HG03135 (cell line): ENCODE data around the gene GDPGP1.

Experiments used
- ATAC-seq: cut with Tn5 transposase; IDR thresholded peaks from one replicate; pipeline ENCODE4 v1.9.1; 2021; ENCODE audit warnings: mild to moderate bottlenecking, moderate library complexity; ENCODE audit not compliant: unreplicated experiment

The GDPGP1 gene

GRCh38 chr15:90203922-90204321 lies 30.1 kb upstream of the GDPGP1 start:
- ATAC-seq, result no peak

- no peak for ATAC-seq
These were observed 28.8 kb upstream of the GDPGP1 start for GRCh38 chr15:90205050-90205848.

GRCh38 chr15:90205886-90206285 lies 28.1 kb upstream of the GDPGP1 start:
- no peak for ATAC-seq

- no peak for ATAC-seq
These were observed 26.8 kb upstream of the GDPGP1 start for GRCh38 chr15:90207252-90207651.

GRCh38 chr15:90208356-90208755 lies 25.7 kb upstream of the GDPGP1 start:
- no peak for ATAC-seq

- ATAC-seq, result no peak
These were observed 24.4 kb upstream of the GDPGP1 start for GRCh38 chr15:90209591-90209990.

- no peak for ATAC-seq
These were observed 23.4 kb upstream of the GDPGP1 start for GRCh38 chr15:90210593-90210992.

- ATAC-seq, result no peak
These were observed 23.0 kb upstream of the GDPGP1 start for GRCh38 chr15:90211009-90211408.

GRCh38 chr15:90211440-90212143 lies 22.4 kb upstream of the GDPGP1 start:
- ATAC-seq, result no peak

- no peak for ATAC-seq
These were observed 21.5 kb upstream of the GDPGP1 start for GRCh38 chr15:90212221-90213098.

- ATAC-seq, result no peak
These were observed 20.7 kb upstream of the GDPGP1 start for GRCh38 chr15:90213122-90213817.

- ATAC-seq, result no peak
These were observed 20.2 kb upstream of the GDPGP1 start for GRCh38 chr15:90213818-90214204.

- ATAC-seq, result no peak
These were observed 19.3 kb upstream of the GDPGP1 start for GRCh38 chr15:90214553-90215196.

- no peak for ATAC-seq
These were observed 16.2 kb upstream of the GDPGP1 start for GRCh38 chr15:90217671-90218394.

GRCh38 chr15:90219421-90220141 lies 14.4 kb upstream of the GDPGP1 start:
- ATAC-seq, result no peak

- ATAC-seq, result no peak
These were observed 12.6 kb upstream of the GDPGP1 start for GRCh38 chr15:90221246-90221900.

- no peak for ATAC-seq
These were observed 11.5 kb upstream of the GDPGP1 start for GRCh38 chr15:90222547-90222946.

GRCh38 chr15:90223441-90224165 lies 10.4 kb upstream of the GDPGP1 start:
- no peak for ATAC-seq
